CD4-positive, alpha-beta T cell treated with Interferon gamma for 1 hour (primary cell): Measurements from ENCODE around the gene SLC22A23.

ENCODE experiments used
- DNase-seq: peaks from one replicate; pipeline ENCODE4 v3.0.0-alpha.2; 2020

SLC22A23 gene

DNA sequence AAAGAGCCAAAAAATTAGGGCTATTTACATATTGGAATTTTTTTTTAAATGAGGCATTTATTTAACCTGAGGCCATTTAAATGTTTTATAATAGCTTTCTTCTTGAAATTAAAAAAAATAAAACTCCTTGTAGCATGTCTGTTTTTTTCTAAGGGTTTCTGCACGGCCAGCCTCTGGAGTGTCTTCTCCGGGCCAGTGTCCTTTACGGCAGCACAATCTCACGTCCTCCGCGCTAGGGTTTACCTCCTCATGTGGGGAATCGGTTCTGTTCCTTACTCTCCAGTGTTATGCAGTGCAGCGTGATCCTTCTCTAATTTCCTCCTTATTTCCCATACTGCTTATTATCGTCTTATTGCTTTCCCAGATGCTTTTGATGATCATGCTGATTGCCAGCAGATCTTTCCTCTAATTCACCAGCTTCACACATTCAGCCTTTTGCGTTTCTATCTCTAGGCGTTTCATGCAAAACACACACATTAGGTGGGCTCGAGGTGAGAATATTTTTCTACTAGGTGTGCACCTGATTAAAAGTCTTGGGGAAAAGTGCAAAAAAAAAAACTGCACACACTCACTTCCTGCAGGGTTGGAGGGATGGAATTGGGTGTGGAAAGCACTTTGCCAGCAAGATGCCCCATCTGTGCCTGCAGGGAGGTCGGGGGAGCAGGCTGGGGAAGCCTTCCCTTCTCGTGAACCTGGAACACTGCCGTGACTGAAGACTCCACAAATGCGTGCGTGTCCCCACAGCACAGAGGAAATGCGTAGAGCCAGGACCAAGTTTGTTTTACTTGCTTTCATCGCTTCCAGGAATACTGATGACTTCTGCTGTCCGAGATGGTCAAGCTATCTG is 142.0 kb downstream of the SLC22A23 start:
- DNase-seq = no peak

DNA sequence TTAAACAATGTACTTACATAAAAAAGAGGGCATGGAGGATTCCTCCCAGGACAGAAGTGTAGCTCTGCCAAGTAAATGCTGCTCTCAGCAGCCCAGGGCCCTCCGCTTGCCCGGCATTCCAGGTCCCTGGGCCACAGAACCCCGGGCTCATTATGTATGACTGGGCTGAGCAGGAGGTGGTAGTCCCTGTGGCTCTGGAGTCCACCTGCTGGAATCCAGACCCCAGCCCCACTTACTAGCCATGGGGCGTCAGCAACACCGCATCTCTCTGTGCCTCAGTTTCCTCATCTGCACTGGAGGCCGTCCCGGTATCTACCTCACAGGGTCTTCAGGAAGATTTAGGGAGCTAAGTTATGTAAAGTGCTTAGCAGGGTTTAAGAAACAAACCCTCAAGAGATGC is 142.7 kb downstream of the SLC22A23 start:
- DNase-seq = no peak

DNA sequence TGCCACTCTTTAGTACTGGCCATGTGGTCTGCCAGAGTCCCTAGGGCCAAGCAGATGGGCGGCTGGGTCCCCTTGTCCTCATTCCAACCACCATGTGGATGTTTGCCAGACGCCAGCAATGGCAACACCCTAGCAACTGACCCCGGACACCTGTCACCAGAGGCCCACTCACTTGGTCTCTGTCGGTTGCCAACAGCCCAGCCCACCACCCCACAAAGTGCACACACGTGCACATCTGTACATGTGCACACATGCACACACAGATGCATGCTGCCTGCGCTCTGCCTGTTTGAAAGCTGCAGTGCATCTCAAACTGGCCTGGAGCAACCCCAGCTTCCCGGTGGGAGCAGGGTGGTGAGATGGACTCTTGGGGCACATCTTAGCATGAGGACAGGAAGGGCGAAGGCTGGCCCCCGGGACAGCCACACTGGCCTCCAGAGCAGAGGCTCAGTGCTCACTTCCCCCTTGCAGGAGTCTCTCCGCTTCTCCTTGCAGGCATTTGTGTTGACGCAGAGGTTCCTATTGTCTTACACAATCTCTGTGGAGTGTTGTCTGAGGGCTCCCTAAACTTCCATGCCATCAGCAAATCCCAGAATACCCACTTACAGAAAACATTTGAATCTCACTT is 144.1 kb downstream of the SLC22A23 start:
- DNase-seq = no peak

DNA sequence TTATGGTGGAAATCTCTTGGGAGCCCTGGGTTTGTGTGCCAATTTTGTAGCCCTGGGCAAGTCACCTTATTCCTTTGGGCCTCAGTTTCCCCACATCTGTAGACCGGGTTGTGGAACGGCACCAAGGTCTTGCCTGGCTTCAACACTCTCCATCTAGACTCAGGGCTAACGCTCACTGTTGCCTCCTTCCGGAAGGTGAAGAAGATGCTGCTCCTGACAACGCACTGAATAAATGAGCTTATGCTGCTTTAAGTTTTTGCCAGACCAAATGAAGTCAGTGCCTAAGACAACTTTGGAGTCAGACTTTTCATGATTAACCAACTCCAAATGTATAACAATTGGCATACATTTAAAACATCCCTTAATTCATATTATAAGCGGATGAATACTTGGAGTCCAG is 145.0 kb downstream of the SLC22A23 start:
- no peak for DNase-seq

DNA sequence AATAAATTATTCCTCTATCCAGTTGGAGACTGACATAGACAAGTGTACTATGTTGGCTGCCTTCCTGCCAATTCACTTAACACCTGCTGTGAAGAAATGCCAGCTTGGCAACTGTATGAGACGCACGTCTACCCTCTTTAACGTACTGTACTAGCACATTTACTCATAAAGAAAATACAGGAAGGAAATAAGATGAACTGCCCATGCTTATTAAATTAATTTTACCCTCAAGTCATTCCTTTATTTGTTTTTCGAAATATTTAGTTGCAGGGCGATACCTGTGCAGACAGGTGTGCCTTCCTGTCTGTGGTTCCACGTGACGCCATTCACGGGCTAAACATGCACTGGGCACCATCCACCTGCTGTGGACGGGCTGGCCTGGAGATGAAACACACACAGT is 146.1 kb downstream of the SLC22A23 start:
- no peak for DNase-seq

DNA sequence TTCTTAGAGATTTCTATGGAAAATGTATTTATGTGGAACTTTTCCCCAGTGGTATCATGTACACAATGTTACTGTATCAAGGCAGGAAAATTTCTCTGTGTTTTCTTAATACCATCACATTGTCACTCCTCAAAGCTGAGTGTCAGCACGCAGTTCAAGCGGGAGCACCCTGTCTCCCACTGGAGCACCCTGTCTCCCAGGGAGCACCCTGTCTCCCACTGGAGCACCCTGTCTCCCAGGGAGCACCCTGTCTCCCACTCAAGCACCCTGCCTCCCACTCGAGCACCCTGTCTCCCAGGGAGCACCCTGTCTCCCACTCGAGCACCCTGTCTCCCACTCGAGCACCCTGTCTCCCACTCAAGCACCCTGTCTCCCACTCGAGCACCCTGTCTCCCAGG is 146.8 kb downstream of the SLC22A23 start:
- DNase-seq = no peak

DNA sequence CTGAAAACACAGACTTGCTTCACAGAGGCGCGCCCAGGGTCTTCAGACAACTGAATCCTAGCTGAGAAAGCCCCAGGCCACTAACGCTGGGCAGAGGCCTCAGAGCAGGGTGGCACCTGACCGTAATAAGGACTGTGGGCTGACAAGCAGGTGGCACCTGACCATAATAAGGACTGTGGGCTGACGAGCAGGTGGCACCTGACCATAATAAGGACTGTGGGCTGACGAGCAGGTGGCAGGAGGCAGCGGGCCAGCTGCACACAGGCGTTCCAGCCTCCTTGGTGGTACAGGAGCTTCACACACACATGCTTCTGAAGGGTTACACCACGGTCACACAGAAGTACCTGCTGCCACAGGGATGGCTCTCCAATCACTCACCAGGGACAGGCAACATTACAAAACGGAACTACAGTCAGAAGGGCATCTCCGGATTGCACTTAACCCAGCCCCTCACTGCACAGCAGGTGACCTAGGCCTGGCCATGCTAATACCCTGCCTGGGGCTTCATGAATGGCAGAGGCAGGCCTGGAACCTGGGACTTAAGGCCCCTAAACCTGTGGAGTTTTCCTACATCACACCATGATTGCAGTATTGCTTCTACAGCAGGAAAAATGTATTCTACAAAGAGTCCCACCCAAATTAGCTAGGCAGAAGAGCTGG is 147.3 kb downstream of the SLC22A23 start:
- no peak for DNase-seq

DNA sequence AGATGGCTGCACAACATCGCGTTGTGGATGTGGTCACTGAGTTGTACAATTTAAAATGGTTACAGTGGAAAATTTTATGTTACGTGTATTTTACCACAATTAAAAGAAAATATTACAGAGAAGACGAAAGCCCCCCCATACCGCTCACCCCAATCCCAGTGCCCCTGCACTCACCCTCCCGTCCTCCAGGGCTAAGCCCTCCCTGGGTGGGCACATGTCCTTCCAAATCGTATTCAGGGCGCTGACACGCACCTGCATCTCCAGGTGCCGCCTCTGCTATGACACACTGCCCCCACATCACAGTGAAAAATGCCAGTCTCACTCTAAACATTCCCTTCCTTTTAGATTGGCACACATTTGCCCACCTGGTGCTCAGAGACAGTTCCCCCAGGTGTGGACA is 148.7 kb downstream of the SLC22A23 start:
- no peak for DNase-seq

DNA sequence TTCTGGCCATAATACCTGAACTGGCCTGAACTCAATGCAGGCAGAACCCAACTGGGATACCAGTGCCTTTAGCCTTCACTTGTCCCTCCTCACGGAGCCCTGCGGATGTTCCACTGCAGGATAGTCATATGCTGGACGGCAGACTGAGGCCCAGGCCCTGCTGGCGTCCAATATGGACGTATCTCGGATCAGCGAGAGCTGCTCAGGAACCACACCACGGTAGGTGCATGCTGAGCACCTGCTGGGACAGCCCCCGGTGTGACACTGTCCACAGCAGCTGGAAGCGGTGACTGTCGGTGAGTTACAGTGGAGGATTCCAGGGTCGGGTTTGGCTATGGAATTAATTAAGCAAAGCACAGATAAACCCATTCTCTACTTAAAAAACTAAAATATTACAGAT is 149.4 kb downstream of the SLC22A23 start:
- no peak for DNase-seq

DNA sequence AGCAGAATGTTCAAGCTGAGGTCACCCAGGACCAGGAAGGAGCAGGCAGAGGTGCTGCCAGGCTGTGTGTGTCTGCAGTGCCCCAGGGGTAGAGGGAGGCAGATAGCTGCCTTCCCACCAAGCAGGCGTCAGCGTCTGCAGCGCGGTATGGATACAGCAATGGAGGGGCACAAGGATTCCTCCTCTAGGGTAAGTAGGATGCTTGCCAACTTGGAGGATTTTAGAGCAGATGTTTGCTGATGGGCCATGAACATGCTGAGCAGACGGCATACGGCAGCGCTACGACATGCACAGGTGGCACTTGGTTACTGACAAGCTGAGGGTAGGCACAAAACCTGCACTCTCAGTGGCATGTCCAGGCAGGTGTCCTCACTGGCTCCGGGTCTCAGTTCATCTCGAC is 150.0 kb downstream of the SLC22A23 start:
- DNase-seq = no peak

DNA sequence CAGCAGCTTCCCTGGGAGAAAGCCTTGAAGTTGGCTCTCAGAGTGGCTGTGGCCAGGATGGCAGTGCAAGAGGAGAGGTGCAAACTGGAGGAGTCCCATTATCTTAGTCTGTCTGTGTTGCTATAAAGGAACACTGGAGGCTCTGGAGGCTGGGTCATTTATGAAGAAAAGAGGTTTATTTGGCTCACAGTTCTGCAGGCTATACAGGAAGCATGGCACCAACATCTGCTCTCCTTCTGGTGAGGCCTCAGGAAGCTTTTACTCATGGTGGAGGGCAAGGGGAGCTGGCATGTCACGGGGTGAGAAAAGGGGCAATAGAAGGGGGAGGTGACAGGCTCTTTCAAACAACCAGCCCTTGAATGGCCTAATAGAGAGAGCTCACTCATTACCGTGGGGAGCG is 151.0 kb downstream of the SLC22A23 start:
- DNase-seq = no peak

DNA sequence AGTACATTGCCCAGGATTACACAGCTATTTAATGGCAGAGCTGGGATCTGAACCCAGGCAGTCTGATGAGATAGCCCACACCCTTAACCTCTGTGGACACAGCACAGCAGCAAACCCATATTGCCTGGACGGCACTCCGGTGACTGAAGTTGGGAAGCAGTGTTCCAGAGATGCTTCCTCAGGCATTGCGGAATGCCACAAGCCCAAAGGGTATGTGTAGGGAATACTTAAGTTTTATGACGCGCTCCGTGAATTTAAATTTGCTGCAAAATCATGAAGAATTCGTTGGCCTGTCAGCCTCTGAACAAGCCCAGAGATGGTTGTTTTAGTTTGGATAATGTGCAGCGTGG is 151.7 kb downstream of the SLC22A23 start:
- no peak for DNase-seq

DNA sequence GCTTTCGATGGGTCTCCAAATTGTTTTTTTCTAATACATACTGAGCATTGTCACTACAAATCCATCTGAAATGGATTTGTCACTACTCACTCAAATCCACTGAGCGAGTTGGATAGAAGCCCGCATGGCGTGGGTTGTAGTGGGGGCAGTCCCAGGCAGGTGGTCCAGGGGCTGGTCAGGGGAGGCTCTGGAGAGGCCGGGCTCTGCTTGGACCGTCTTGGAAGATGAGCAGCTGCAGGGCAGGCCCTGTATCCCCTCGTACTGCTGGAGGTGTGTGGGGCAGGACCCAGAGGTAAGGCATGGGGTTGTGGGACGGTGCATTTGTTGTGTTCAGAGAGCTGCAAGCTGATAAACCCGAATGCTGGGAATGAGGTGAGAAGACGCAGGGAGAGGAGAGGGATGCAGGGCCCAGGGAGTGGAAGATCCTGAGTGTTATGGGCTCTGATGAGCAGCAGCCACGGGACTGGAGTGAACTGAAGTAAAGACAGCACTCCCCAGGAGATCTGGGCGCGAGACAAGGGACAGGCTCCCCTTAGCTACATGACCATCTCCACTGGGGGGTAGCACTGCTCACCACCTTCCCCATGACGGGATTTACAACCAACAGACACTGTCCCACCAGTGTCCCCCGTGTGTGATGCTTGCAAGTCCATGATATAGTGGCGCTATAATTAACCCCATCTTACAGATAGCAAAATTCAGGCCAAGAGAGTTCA is 152.2 kb downstream of the SLC22A23 start:
- no peak for DNase-seq

DNA sequence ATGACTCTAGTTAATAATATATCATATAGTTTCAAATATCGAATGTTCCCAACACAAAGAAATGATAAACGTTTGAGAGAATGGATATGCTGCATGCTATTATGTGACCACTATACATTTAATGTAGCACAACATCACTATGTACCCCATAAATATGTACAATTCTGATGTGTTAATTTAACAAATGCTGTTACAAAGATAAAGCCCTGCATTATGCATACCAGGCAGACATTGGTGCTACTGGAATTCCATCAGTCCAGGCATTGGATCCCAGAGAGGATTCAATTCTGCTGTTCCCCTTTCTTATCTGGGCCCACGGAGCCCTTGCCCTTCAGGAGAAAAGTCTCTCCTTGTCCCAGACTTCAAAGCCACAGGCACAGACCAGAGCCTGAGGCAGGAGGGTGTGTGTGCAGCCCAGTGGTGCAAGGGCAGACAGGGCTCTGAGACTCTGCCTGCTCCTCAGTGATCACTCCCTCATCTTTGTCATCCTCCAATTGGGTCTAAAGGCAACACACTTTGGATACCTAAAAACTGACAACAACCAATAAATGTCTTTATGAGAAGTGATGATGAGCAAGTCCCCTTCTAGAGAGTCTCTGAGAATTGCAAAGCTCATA is 152.9 kb downstream of the SLC22A23 start:
- DNase-seq = no peak

DNA sequence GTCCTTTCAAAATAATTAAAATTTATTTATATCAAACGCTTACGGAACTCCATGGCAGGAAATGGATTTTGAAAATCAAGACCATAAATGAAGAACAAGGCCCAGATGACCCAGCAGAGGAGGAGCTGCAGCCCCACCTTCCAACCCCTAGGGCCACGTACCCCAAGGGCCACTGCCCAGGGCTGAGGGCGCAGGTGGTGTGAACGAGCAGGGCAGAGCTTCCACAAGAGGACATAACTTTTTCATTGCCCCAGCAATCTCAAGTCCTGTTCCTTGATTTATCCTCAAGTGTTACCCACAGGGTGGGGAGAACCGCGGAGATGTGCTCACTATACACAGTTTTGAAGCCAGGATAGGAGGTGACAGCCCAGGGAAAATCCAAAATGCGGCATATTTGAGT is 155.3 kb downstream of the SLC22A23 start:
- no peak for DNase-seq

DNA sequence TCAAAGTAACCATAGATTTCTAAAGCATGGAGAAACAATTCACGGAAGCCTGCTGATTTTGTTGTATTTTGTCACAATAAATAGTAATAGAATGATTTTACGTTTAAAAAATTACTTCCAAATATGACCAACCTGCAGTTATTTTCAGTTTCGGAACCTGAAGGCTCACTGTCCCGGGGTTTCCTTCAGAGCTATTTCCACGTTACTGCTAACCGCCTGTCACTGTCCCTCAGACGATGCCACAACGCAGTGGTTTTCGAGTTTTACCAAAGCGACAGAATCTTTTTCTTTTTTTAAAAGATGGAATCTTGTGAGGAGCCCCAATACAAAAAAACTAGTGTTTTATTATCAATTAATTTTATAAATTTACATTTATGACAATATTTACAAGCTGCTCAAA is 157.6 kb downstream of the SLC22A23 start:
- no peak for DNase-seq

DNA sequence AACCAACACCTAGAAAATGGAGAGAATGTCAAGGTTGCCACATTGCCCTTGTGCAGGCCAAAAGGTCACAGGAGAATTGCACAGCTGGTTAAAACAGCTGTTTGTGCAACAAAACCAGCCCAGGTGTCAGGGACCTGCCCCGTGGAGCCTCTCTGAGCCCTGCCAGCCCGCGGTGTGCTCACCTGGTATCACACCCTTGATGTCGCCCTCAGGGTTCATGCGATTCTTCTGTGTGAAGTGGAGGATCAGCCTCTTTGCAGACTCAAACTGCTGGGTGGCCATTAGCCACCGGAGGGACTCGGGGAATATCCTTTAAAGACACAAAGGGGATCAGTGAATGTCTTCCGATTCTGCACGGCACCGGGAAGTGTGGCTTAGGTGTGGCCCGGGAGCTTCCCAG is 158.9 kb downstream of the SLC22A23 start:
- DNase-seq = no peak

DNA sequence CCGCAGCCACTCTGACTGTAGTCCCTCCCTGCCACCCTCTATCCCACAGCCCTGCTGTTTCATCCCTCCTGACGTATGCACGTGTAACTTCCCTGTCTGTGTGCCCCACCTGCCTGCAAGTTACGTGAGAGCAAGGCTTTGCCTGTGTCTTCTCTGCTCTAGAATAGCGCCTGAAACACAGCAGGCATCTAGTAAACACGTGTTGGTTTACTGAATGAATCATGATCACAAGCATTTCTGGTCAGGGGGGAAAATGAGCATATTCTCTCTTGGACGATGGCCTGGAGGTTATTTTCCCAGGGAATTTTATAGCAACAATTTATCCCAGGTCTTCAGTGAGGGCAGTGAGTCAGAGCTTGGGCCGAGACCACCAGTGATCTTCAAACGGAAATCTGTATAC is 159.8 kb downstream of the SLC22A23 start:
- no peak for DNase-seq

DNA sequence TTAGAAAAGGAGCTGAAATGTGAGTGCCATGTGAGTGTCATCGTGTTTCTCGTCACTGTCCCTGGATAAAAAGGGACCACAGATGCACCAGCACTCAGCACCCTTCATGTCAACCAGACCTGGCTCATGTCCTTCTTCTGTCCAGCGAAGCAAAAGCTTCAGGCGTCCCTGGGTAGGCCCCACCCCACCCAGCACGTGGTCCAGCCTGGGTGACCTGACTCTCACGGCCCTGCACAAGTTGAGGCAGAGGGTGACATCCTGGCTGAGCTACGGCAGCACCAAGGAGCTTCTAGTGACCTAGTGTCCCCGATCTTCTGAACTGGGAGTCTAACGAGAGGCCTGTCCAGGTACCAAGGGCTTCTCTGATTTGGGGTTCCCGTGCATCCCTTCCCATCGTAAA is 160.3 kb downstream of the SLC22A23 start:
- DNase-seq = no peak

DNA sequence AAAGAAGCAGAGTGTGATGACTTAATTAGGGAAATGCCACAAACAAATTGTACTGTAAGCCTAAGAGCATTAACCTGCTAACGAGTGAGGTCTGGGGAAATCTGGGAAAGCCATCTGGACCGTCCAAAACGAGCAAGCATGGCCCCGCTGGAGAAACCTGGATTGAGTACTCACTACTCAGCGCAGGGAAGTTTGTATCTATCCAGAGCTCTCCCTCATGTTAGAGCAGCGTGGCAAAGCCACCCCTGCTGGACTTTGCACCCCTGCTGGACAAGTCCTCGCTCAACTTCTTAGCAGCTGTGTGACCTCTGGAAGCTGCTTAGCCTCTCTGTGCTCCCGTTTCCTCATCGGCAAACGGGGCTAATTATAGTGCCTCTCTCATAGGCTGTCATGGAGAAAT is 160.8 kb downstream of the SLC22A23 start:
- DNase-seq = no peak

DNA sequence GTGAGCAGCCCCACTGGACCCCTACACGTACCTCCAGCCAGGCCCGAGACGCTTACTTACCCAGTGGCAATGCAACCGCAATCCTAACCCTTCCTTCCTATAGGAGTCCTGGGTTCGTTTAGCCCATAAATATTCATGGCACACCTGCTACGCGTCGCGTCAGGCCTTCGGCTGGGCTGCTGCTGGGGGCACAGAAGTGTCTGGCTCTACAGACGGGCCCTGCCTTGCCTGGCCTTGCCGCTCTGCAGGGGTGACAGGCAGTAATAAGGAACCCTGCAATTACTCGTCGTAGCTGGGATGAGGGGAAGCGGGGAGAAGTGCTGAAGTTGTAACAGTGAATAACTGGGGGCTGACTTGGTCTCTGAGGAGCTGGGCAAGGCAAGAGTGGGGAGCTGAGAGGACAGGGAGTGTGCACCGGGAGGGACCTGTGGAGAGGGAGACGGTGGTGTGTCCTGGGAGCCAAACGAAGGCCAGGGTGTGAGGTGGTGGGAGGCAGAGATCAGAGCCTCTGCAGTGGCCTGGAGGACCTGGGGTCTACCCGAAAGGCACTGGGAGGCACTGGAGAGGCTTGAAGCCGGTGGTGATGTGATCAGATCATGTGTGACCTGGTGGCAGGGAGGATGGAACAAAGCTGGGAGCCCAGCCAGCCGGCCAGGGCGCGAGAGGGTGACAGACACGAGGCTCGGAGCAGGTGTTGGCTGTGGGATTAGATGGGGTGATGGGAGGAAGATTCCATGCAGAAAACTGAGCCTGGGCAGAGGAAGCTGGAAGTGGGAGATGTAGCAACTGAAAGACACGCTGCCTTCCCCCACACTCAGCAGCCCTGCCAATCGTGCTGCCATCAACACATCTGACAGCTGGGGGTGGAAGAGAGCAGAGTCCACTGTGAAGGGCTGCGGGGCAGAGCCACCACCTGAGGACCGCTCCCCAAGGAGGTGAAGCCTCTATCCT is 161.7 kb downstream of the SLC22A23 start:
- DNase-seq = no peak

DNA sequence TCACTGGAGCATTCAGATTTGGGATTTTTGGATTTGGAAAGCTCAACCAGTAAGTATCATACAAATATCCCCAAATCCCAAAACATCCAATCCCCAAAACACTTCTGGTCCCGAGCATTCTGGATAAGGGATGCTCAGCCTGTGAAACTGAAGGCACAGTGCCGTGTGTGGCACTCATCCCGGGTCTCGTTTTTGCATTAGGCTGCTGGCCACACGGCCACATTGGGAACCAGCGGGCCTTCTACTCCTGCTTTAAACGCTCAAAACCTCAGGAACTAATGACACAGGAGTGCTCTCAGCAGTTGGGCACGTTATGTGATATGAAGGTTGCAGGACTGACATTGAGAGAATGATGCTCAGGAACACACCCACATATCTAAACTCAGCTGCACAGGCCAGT is 162.5 kb downstream of the SLC22A23 start:
- no peak for DNase-seq
